ENCODE results near the gene CHD1. TPM values are rescaled to one million over a fixed set of nuclear protein-coding genes. Genes with fewer than 3 reads are reported as not detected.
A peak's percentile ranks its signal among the peaks of the same experiment; 100 is the strongest.
"Not testable (repeated sequence)": the region's sequence is repeated elsewhere in the genome, so short reads cannot be mapped to it uniquely, and the experiment has no call there.

Gene CHD1
- total RNA-seq, 1 donor from 2014 or later: 83.0 TPM

- H3K4me3 Mint-ChIP-seq; intact Hi-C loops (cut with micrococcal nuclease); H3K4me1 Mint-ChIP-seq (ENCODE audit: low read depth); H3K27ac Mint-ChIP-seq; H3K9me3 Mint-ChIP-seq; DNase-seq (ENCODE audit: low spot score); H3K27me3 Mint-ChIP-seq (ENCODE audit: insufficient read depth); H3K36me3 Mint-ChIP-seq (ENCODE audit: low read depth): not testable (repeated sequence)
These were observed 27.1 kb upstream of the CHD1 start for GRCh38 chr5:98955888-98956287.

- H3K27ac Mint-ChIP-seq; H3K36me3 Mint-ChIP-seq (ENCODE audit: low read depth); H3K27me3 Mint-ChIP-seq (ENCODE audit: insufficient read depth); H3K9me3 Mint-ChIP-seq; H3K4me3 Mint-ChIP-seq; DNase-seq (ENCODE audit: low spot score); intact Hi-C loops (cut with micrococcal nuclease); H3K4me1 Mint-ChIP-seq (ENCODE audit: low read depth): not testable (repeated sequence)
These were observed 26.7 kb upstream of the CHD1 start for GRCh38 chr5:98955471-98955870.

DNA sequence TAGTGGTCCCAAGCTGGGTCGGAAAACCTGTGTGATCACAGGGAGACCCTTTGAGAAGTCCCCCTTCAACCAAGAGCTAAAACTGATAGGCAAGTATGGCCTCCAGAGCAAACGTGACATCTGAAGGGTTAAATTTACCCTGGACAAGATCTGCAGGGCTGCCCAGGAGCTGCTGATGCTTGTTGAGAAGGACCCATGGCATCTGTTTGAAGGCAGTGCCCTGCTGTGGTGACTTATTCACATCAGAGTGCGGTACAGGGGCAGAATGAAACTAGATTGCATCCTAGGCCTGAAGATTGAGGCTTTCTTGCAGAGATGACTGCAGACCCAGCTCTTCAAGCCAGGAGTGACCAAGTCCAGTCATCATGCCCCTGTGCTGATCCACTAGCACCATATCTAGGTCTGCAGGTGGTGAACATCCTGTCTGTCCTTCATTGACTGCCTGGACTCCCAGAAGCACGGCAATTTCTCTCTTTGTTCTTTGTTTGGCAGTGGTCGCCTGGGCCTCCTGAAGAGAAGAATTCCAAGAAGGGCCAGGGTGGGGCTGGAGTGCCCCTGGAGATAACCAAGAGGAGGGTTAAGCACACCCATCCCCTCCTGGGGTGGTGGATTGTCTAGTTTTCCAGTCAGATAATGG lies 25.7 kb upstream of the CHD1 start:
- no peaks in the 10 kb centered on the region for H3K9me3 Mint-ChIP-seq
- DNase-seq (ENCODE audit: low spot score): no peak
- no peak overlapping the region for H3K4me3 Mint-ChIP-seq
- H3K36me3 Mint-ChIP-seq (ENCODE audit: low read depth): no peaks in the 10 kb centered on the region
- H3K27ac Mint-ChIP-seq: no peak overlapping the region
- peaks cover 4% of the 10 kb centered on the region for H3K27me3 Mint-ChIP-seq (ENCODE audit: insufficient read depth)
- H3K4me1 Mint-ChIP-seq (ENCODE audit: low read depth): no peaks in the 10 kb centered on the region
- intact Hi-C loops (cut with micrococcal nuclease): no loop called here

- no peaks in the 10 kb centered on the region for H3K27me3 Mint-ChIP-seq (ENCODE audit: insufficient read depth)
- intact Hi-C loops (cut with micrococcal nuclease): no loop called here
- DNase-seq (ENCODE audit: low spot score): no peak
- H3K4me1 Mint-ChIP-seq (ENCODE audit: low read depth): peaks cover 5% of the 10 kb centered on the region
- no peaks in the 10 kb centered on the region for H3K9me3 Mint-ChIP-seq
- no peak overlapping the region for H3K4me3 Mint-ChIP-seq
- H3K36me3 Mint-ChIP-seq (ENCODE audit: low read depth): no peaks in the 10 kb centered on the region
- no peak overlapping the region for H3K27ac Mint-ChIP-seq
These were observed 14.0 kb upstream of the CHD1 start for GRCh38 chr5:98942847-98943246.

GRCh38 chr5:98941131-98941883 lies 12.5 kb upstream of the CHD1 start:
- intact Hi-C loops (cut with micrococcal nuclease): no loop called here
- no peak overlapping the region for H3K27ac Mint-ChIP-seq
- H3K4me1 Mint-ChIP-seq (ENCODE audit: low read depth): peaks cover 5% of the 10 kb centered on the region
- H3K27me3 Mint-ChIP-seq (ENCODE audit: insufficient read depth): no peaks in the 10 kb centered on the region
- DNase-seq (ENCODE audit: low spot score): no peak
- no peak overlapping the region for H3K4me3 Mint-ChIP-seq
- no peaks in the 10 kb centered on the region for H3K9me3 Mint-ChIP-seq
- no peaks in the 10 kb centered on the region for H3K36me3 Mint-ChIP-seq (ENCODE audit: low read depth)

DNA sequence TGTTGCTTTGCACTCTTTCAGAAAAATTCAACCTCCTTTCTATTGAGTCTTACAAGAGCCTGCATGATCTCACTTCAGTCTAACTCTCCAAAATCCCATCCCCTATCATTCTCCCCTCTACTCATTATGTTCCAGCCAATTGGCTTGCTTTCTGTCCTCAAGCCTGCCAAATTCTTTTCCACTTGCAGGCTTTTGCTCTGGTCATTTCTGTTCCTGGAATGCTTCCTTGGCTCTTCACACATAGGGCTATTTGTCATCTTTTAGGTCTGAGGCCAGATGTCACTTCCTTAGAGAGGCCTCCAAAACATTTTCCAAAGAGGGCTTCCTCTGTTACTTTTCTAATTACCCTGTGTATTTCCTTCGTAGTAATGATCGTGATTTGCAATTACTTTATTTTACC lies 11.8 kb upstream of the CHD1 start:
- Mint-ChIP-seq H3K27ac (no peak overlapping the region), H3K9me3 (no peaks in the 10 kb centered on the region), H3K4me1 (ENCODE audit: low read depth) (peaks cover 5% of the 10 kb centered on the region)

GRCh38 chr5:98938464-98938863 lies 9.7 kb upstream of the CHD1 start:
- no peak overlapping the region for H3K27ac Mint-ChIP-seq
- intact Hi-C loops (cut with micrococcal nuclease): no loop called here
- peaks cover 17% of the 10 kb centered on the region for H3K4me1 Mint-ChIP-seq (ENCODE audit: low read depth)
- H3K4me3 Mint-ChIP-seq: no peak overlapping the region
- no peak for DNase-seq (ENCODE audit: low spot score)
- H3K27me3 Mint-ChIP-seq (ENCODE audit: insufficient read depth): no peaks in the 10 kb centered on the region
- no peaks in the 10 kb centered on the region for H3K9me3 Mint-ChIP-seq
- peaks cover 4% of the 10 kb centered on the region for H3K36me3 Mint-ChIP-seq (ENCODE audit: low read depth)

More for the DNA sequence above, 11.8 kb upstream of the CHD1 start:
- intact Hi-C loops (cut with micrococcal nuclease): no loop called here
- Mint-ChIP-seq H3K4me3 (no peak overlapping the region), H3K36me3 (ENCODE audit: low read depth) (no peaks in the 10 kb centered on the region), H3K27me3 (ENCODE audit: insufficient read depth) (no peaks in the 10 kb centered on the region)
- no peak for DNase-seq (ENCODE audit: low spot score)

GRCh38 chr5:98936948-98937715 lies 8.3 kb upstream of the CHD1 start:
- Mint-ChIP-seq H3K9me3 (no peaks in the 10 kb centered on the region), H3K4me1 (ENCODE audit: low read depth) (peaks cover 28% of the 10 kb centered on the region), H3K36me3 (ENCODE audit: low read depth) (peaks cover 4% of the 10 kb centered on the region), H3K27ac (no peak overlapping the region), H3K4me3 (no peak overlapping the region), H3K27me3 (ENCODE audit: insufficient read depth) (no peaks in the 10 kb centered on the region)
- intact Hi-C loops (cut with micrococcal nuclease): no loop called here
- no peak for DNase-seq (ENCODE audit: low spot score)

DNA sequence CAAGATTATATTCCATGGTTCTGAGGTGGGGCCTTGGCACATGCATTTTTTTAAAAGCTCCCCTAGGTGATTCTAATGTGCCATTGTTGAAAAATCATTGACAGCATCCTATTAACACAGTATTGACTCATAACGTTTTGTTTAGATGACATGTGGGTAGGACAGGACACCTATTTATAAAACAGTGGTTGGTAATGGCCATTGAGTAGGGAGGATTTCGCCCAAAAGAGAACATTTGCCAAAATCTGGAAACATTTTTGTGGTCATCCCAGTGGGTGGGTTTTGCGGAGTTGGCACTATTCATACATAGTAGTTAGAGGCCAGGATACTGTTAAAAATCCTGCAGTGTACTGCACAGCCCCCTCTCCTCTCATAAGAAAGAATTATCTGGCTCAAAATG lies 6.4 kb upstream of the CHD1 start:
- no peak for DNase-seq (ENCODE audit: low spot score)
- Mint-ChIP-seq H3K27ac (no peak overlapping the region), H3K27me3 (ENCODE audit: insufficient read depth) (no peaks in the 10 kb centered on the region), H3K4me3 (no peak overlapping the region), H3K4me1 (ENCODE audit: low read depth) (peaks cover 39% of the 10 kb centered on the region), H3K36me3 (ENCODE audit: low read depth) (peaks cover 9% of the 10 kb centered on the region), H3K9me3 (no peaks in the 10 kb centered on the region)
- intact Hi-C loops (cut with micrococcal nuclease): no loop called here

- no peak overlapping the region for H3K4me3 Mint-ChIP-seq
- DNase-seq (ENCODE audit: low spot score): no peak
- H3K27me3 Mint-ChIP-seq (ENCODE audit: insufficient read depth): no peaks in the 10 kb centered on the region
- H3K36me3 Mint-ChIP-seq (ENCODE audit: low read depth): peaks cover 9% of the 10 kb centered on the region
- intact Hi-C loops (cut with micrococcal nuclease): no loop called here
- H3K9me3 Mint-ChIP-seq: no peaks in the 10 kb centered on the region
- H3K4me1 Mint-ChIP-seq (ENCODE audit: low read depth): peaks cover 45% of the 10 kb centered on the region
- no peak overlapping the region for H3K27ac Mint-ChIP-seq
These were observed 5.7 kb upstream of the CHD1 start for GRCh38 chr5:98934546-98934945.

- peaks cover 9% of the 10 kb centered on the region for H3K36me3 Mint-ChIP-seq (ENCODE audit: low read depth)
- H3K27ac Mint-ChIP-seq: peak overlapping the region; percentile 72
- intact Hi-C loops (cut with micrococcal nuclease): no loop called here
- H3K4me3 Mint-ChIP-seq: peak overlapping the region; percentile 11
- H3K4me1 Mint-ChIP-seq (ENCODE audit: low read depth): peaks cover 46% of the 10 kb centered on the region
- DNase-seq (ENCODE audit: low spot score): no peak
- no peaks in the 10 kb centered on the region for H3K9me3 Mint-ChIP-seq
- H3K27me3 Mint-ChIP-seq (ENCODE audit: insufficient read depth): no peaks in the 10 kb centered on the region
These were observed 4.8 kb upstream of the CHD1 start for GRCh38 chr5:98933445-98934072.

DNA sequence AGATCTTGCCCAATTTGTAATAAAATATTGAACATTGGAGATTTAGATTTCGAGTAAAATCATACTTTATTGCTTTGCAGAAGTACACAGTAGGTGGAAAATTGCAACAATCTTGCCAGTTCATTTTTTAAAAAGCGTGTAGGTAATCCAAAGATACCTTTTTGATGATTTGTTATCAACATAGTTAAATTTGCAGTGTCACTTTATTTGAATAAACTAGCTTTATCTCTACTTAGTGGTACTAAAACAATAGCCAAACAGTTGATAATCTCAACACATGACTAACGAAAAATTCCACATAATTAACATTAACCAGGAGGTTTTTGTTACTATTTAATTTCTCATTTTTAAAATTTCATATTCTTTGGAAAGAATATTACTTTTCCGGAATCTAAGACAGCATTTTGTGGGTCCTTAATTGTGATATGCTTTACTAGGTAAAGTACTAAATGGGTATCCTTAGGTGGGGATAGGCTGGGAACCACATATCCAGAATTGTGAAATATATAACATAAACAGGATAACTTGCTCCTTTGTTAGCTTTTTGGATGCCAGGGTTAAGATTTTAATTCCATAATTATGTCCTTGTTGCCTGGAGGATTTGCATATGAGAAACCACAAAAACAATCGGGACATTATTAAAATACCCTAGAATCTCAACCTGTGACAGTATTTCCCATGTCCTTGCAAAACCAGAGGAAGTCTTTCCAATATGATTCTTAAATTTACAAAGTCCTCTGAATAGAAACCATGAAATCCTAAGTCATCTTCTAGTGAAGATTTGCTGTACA lies 2.4 kb upstream of the CHD1 start:
- peaks cover 61% of the 10 kb centered on the region for H3K4me1 Mint-ChIP-seq (ENCODE audit: low read depth)
- H3K4me3 Mint-ChIP-seq: peak overlapping the region; percentile 87
- H3K36me3 Mint-ChIP-seq (ENCODE audit: low read depth): peaks cover 18% of the 10 kb centered on the region
- H3K27me3 Mint-ChIP-seq (ENCODE audit: insufficient read depth): no peaks in the 10 kb centered on the region
- intact Hi-C loops (cut with micrococcal nuclease): no loop called here
- peak overlapping the region; percentile 20 for H3K27ac Mint-ChIP-seq
- no peaks in the 10 kb centered on the region for H3K9me3 Mint-ChIP-seq
- no peak for DNase-seq (ENCODE audit: low spot score)

Data from activated T-helper 1 cell treated with anti-CD3 and anti-CD28 coated beads, Interleukin-12 subunit alpha, Interleukin-12 subunit beta, Interleukin-2, Interleukin-4 antibody, amounts not matched to agents 30 ng/mL and 10 ng/mL and 1 ng/mL, durations not matched to agents 14 hours and 24 hours and 36 hours (primary cell).